Prostate gland (tissue), 2 donors: ENCODE measurements around the gene RASA4. TPM values are rescaled to one million over a fixed set of nuclear protein-coding genes. Genes with fewer than 3 reads are reported as not detected.
"Not testable (repeated sequence)": the region's sequence is repeated elsewhere in the genome, so short reads cannot be mapped to it uniquely, and the experiment has no call there.

ENCODE experiments used
- DNase-seq: peaks from one replicate; pipeline ENCODE4 v3.0.0-alpha.2; 2019; ENCODE audit warnings: low spot score
- H3K27ac ChIP-seq, 2 donors: fragments of 200-600 bp; sonication (generic); 2 replicates each; pipeline ENCODE4 v1.5.1; 2017 to 2019
- H3K27me3 ChIP-seq: fragments of 200-600 bp; sonication (generic); replicated peaks from 2 replicates; pipeline ENCODE4 v1.5.1; 2019; ENCODE audit not compliant: insufficient read depth
- H3K36me3 ChIP-seq, 2 donors: fragments of 200-600 bp; sonication (generic); 1 replicate in 1 of 2; 2 replicates in 1 of 2; pipeline versions ENCODE4 v1.5.1 to v1.8.1; 2017 to 2019
- H3K4me1 ChIP-seq: fragments of 200-600 bp; sonication (generic); replicated peaks from 2 replicates; pipeline ENCODE4 v1.5.1; 2019
- H3K4me3 ChIP-seq, 2 donors: fragments of 200-600 bp; sonication (generic); 2 replicates each; pipeline ENCODE4 v1.5.1; 2017 to 2019
- H3K9me3 ChIP-seq: fragments of 200-600 bp; sonication (generic); 2 replicates; pipeline ENCODE4 v1.5.1; 2017
- WGBS: methylation state at CpG from one replicate; pipeline ENCODE4 v1.1.5; 2018; 5-methylcytosine and 5-hydroxymethylcytosine counted together
- intact Hi-C: fragments of 100-400 bp; cut with DNase I; formaldehyde crosslinking; loops from one replicate; pipeline ENCODE4 v1.14.2; 2022
- total RNA-seq, 2 donors: library from RNA; depleted of rRNA; stranded (reverse); fragments of >200 nt; gene quantifications; one replicate each; pipeline ENCODE4 v1.1.0, GENCODE V29; 2016

The RASA4 gene
- total RNA-seq, 2 donors from 2014 or later = 10.5 to 59.6 TPM

- H3K4me1 ChIP-seq, H3K27me3 ChIP-seq, DNase-seq, intact Hi-C loops, H3K27ac ChIP-seq, H3K36me3 ChIP-seq, H3K4me3 ChIP-seq, H3K9me3 ChIP-seq: not testable (repeated sequence)
- WGBS = no CpG with 5 or more reads among the region's 10 CpGs
Measured at GRCh38 chr7:102615930-102616329, 626 bp downstream of the RASA4 start.

DNA sequence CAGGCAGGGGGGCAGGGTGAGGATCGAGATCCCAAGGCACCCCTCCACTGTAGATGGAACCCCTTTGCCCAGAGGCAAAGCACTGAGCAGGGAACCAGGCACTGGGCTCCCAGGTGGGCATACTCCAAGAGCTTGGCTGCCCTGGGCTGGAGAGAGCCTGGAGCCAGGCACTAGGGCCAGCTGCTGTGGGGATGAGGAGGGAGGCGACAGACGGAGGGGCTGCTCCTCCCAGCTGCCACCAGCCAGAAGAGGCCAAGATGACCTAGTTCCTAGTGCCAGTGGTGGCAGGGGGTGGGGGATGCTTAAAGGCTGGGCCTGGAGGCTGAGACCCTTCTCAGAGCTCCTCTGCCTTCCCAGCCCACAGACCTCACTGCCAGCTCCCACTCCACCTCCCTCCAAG is 1.7 kb downstream of the RASA4 start:
- H3K27ac ChIP-seq, H3K9me3 ChIP-seq, H3K36me3 ChIP-seq, H3K4me3 ChIP-seq, intact Hi-C loops, H3K27me3 ChIP-seq, H3K4me1 ChIP-seq, DNase-seq: not testable (repeated sequence)
- WGBS = no CpG with 5 or more reads among the region's 3 CpGs

GRCh38 chr7:102614346-102614697 is 2.2 kb downstream of the RASA4 start:
- H3K27me3 ChIP-seq, intact Hi-C loops, H3K27ac ChIP-seq, H3K9me3 ChIP-seq, H3K4me1 ChIP-seq, H3K36me3 ChIP-seq, DNase-seq, H3K4me3 ChIP-seq: not testable (repeated sequence)
- no CpG with 5 or more reads among the region's 4 CpGs for WGBS

DNA sequence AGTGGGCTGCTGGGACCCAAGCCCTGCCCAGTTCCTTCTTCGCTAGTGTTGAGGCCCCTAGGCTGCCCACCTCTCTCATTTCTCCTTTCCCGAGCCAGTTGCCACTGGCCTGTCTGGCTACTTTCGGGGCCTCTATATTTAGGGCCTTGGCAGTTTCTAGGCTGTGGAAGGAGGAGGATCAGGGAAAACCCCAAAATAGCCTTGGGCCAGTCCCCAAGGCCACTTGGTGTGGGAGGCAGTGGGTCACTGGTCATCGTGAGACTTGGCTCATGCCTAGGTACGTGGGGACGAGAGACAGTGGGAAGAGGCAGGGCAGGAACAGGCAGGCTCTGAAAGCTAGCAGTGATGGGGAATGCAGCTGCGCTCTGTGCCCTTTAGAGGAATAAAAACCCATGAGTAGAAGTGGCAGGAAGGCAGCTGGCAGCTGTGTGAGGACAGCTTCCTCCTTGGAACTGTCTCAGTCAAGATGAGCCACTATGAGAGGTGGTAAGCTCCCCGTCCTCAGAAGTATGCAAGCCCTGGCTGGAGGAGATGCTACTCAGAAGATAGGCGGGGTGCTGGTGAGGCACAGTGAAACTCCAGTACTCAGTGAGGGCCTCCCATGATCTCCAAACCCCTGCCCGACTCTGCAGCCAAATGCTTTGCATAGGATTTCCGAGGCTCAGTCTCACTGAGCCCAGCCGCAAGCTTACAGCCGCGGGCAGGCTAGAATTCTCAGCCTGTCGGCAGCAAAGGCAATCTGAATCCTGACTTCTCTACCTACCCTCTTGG is 2.8 kb downstream of the RASA4 start:
- DNase-seq, H3K9me3 ChIP-seq, H3K27ac ChIP-seq, H3K4me3 ChIP-seq, H3K36me3 ChIP-seq, H3K27me3 ChIP-seq, H3K4me1 ChIP-seq, intact Hi-C loops: not testable (repeated sequence)
- WGBS = 56% methylated on average over 4 of the region's 15 CpGs

DNA sequence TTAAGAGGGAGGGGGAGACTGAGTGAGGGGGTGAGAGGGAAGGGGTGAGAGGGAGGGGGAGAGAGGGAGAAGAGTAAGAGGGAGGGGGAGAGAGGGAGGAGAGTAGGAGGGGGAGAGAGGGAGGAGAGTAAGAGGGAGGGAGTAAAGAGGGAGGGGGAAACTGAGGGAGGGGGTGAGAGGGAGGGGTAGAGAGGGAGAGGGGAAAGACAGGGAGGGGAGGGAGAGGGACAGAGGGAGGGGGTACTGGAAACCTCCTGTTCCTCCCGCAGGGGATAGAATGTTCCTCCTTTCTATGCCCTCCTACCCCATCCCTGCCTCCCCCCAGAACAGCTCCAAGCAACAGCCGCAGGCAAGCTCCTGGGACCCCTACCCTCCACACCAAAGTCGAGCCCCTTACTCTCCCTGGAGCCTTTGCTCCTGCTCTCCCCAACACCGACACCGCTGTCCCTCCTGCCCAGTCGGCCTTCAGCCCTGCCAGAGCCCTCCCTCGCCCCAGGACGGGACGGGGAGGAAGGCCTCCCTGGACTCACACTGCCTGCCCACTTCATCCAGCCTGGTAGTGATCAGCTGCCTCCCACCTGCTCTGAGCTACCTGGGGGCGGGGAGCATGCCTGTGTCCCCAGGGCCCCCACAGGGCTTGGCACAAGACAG is 4.8 kb downstream of the RASA4 start:
- H3K4me1 ChIP-seq, DNase-seq, H3K27me3 ChIP-seq, H3K27ac ChIP-seq, intact Hi-C loops, H3K9me3 ChIP-seq, H3K36me3 ChIP-seq, H3K4me3 ChIP-seq: not testable (repeated sequence)
- WGBS = 2% methylated on average over 7 of the region's 10 CpGs

DNA sequence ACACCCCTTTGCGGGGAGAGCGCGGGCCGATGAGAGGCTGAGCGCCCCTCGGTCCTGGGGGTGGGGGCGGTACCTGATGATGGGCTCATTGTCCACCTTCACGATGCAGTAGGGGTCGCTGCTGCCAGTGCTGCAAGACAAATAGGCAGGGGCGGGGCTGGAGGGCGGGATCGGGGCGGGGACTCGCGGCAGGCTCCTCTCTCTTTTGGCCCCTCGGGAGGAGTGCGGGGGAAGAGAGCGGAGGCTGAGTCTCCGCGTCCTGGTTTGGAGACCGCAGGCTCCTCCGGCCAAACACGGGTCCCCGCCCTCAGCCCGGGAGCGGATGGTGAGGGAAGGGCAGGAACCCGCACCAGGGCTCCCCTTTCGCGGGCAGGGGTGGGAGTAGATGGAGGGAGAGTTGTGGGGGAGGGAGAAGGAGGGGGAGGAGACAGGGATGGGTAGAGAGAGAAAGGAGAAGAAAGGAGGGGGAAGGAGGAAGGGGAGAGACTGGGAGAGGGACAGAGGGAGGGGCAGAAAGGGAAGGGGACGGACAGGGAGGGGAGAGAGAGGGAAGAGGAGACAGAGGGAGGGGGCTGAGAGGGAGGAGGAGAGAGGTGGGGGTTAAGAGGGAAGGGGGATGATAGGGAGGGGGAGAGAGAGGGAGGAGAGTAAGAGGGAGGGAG is 5.4 kb downstream of the RASA4 start:
- H3K4me3 ChIP-seq, H3K9me3 ChIP-seq, H3K27ac ChIP-seq, intact Hi-C loops, H3K4me1 ChIP-seq, H3K27me3 ChIP-seq, H3K36me3 ChIP-seq, DNase-seq: not testable (repeated sequence)
- WGBS = no CpG with 5 or more reads among the region's 30 CpGs

GRCh38 chr7:102610441-102610840 is 6.1 kb downstream of the RASA4 start:
- H3K9me3 ChIP-seq, intact Hi-C loops, H3K27me3 ChIP-seq, H3K27ac ChIP-seq, DNase-seq, H3K4me3 ChIP-seq, H3K36me3 ChIP-seq, H3K4me1 ChIP-seq: not testable (repeated sequence)
- 53% methylated on average over 3 of the region's 7 CpGs for WGBS

DNA sequence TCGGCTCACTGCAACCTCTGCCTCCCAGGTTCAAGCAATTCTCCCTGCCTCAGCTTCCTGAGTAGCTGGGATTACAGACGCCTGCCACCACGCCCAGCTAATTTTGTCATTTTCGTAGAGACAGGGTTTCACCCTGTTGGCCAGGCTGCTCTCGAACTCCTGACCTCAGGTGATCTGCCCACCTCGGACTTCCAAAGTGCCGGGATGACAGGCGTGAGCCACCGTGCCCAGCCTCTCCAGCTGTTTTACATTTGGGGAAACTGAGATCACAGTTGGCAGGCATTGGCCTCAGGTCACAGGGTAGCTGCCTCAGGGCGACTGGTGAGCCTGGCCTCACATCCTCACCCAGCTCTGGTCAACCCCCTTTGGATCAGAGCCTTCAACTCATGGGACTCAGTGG is 6.8 kb downstream of the RASA4 start:
- no CpG with 5 or more reads among the region's 10 CpGs for WGBS
- H3K9me3 ChIP-seq, H3K27ac ChIP-seq, H3K4me3 ChIP-seq, H3K4me1 ChIP-seq, DNase-seq, H3K36me3 ChIP-seq, H3K27me3 ChIP-seq, intact Hi-C loops: not testable (repeated sequence)

DNA sequence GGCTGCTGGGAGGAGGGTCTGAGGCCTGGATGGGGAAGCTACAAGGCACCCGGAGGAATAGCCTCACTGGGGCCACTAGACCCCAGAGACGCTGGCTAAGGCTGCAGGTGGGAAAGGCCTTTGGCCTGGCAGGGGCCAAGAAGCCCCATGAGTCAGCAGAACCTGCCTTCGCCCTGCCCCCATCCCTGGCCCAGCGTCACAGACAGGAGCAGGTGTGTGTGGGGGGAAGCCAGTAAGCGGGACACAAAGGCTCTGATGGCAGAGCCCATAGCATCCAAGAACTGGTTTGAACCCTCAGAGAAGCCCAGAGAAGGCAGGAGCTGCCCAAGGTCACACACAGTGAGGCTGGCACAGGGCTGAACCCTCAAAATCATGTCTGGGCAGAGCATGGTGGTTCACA is 9.7 kb downstream of the RASA4 start:
- H3K27me3 ChIP-seq, DNase-seq, H3K36me3 ChIP-seq, H3K27ac ChIP-seq, H3K4me3 ChIP-seq, H3K4me1 ChIP-seq, H3K9me3 ChIP-seq, intact Hi-C loops: not testable (repeated sequence)
- WGBS = no CpG with 5 or more reads among the region's 5 CpGs

DNA sequence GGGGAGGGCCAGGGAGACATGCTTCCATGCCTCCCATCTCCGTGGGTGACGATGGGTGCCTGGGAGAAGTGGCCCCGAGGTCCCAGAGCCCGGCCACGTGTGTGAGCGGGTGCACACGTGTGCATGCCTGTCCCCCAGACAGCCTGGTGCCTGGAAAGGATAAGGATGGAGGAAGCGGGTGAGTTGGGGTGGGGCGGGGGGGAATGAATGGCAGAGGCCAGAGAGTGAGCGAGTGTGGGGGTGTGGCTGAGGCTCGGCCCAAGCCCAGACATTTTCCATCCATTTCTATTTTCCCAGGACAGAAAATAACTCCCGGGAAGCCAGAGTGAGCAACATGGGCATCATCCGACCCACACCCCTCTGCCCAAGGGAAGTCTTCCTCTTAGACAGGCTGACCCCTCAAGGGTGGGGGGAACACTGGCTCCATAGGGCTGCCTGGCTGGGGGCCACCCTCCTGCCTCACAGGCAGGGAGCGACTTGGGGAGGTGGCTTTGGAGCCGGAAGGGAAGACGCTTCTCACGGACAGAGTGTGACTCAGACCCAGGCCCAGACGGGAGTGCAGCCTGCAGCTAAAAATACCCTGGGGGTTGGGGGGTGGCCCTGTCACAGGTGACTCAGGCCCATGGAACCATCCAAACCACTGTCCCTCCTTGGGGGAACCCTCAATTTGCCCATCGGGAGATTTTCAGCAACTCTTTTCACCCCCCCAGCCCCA is 12.0 kb downstream of the RASA4 start:
- H3K27ac ChIP-seq, H3K4me1 ChIP-seq, DNase-seq, intact Hi-C loops, H3K9me3 ChIP-seq, H3K4me3 ChIP-seq, H3K36me3 ChIP-seq, H3K27me3 ChIP-seq: not testable (repeated sequence)
- no CpG with 5 or more reads among the region's 19 CpGs for WGBS

DNA sequence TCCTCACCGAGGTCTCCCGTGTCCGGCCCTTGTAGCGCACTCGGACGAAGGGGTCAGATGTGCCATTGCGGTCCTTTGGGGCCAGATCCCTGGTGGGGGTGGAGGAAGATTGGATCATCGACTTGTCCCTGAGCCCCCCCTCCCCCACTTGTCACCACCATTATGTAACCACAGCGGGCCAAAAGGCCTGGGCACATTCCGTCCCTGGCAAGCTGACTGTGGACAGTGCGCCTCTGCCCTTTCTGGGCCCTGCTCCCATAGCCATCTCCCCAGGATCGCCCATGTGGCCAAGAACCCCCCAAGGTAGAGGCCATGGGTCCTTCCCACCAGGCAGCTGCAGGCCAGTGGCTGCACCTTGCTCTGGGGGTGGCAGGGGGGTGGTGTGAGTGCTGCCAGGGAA is 14.2 kb downstream of the RASA4 start:
- no CpG with 5 or more reads among the region's 12 CpGs for WGBS
- DNase-seq, H3K9me3 ChIP-seq, H3K36me3 ChIP-seq, H3K4me1 ChIP-seq, H3K4me3 ChIP-seq, intact Hi-C loops, H3K27me3 ChIP-seq, H3K27ac ChIP-seq: not testable (repeated sequence)

DNA sequence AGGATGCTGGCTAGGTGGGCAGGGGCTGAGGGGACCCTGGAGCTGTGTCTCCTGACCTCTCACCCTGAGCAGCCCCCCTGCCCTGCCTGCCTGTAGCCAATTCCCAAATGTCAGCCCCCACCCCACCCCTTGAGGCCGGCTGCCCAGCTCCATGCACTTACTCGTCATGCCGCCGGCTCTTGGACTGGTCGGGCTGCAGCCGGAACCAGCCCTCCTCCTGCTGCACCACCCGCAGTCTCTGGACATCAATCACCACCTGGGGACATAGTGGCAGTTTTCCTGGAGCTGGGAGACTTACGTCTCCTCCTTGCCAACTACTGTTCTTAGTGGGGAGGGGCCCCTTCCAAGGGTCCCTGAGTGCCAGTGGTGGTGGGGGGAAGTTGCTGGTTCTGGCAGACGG is 16.9 kb downstream of the RASA4 start:
- H3K9me3 ChIP-seq, DNase-seq, H3K27ac ChIP-seq, H3K36me3 ChIP-seq, H3K4me1 ChIP-seq, H3K4me3 ChIP-seq, intact Hi-C loops, H3K27me3 ChIP-seq: not testable (repeated sequence)
- no CpG with 5 or more reads among the region's 9 CpGs for WGBS
